ENCODE measurements around the gene MEFV.
A peak's percentile ranks its signal among the peaks of the same experiment; 100 is the strongest.

Gene MEFV

DNA sequence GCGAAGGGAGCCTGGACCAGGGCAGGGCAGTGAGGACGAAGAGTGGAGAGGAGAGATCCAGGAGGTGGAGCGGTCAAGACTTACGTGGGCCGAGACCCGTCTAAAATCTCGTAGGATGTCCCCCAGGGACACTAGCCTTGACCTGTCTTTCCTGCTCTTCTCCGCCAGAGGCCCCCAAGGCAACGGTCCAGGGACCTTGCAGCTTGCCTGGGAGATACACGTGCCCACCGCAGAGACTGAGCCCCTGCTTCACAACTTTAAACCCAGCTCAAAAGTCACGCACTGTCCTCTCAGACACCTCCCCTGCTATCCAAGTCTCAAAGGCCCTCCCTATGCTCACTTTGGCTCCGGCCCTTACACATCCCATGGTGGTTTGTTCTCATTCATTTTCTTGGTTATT, 39.4 kb upstream of the MEFV start:
- no peak for TF ChIP-seq CTCF (IDR thresholded peaks at IDR 0.05)
- Histone ChIP-seq H3K9me3 (ENCODE audit: control insufficient read depth, low read length) (no peaks in the 10 kb centered on the region), H3K4me2 (ENCODE audit: low read length) (no peak overlapping the region), H2AFZ (no peak overlapping the region), H3K27ac (no peak overlapping the region), H3K9ac (no peak overlapping the region), H3K79me2 (peaks cover 18% of the 10 kb centered on the region), H3K4me3 (ENCODE audit: low read depth, low read length) (no peak overlapping the region), H3K4me1 (peaks cover 3% of the 10 kb centered on the region), H3K27me3 (ENCODE audit: control insufficient read depth, insufficient read depth, low read length) (no peaks in the 10 kb centered on the region), H3K36me3 (ENCODE audit: control insufficient read depth, insufficient read depth, low read length) (no peaks in the 10 kb centered on the region)

- no peaks in the 10 kb centered on the region for H3K27me3 ChIP-seq (ENCODE audit: control insufficient read depth, insufficient read depth, low read length)
- H3K9me3 ChIP-seq (ENCODE audit: control insufficient read depth, low read length), result no peaks in the 10 kb centered on the region
- no peaks in the 10 kb centered on the region for H3K36me3 ChIP-seq (ENCODE audit: control insufficient read depth, insufficient read depth, low read length)
- H2AFZ ChIP-seq, result no peak overlapping the region
- peaks cover 3% of the 10 kb centered on the region for H3K4me1 ChIP-seq
- TF ChIP-seq CTCF (IDR thresholded peaks at IDR 0.05), result no peak
- H3K4me3 ChIP-seq (ENCODE audit: low read depth, low read length), result no peak overlapping the region
- H3K4me2 ChIP-seq (ENCODE audit: low read length), result no peak overlapping the region
- peaks cover 23% of the 10 kb centered on the region for H3K79me2 ChIP-seq
- H3K27ac ChIP-seq, result no peak overlapping the region
- H3K9ac ChIP-seq, result no peak overlapping the region
Measured at GRCh38 chr16:3295209-3295608, 38.8 kb upstream of the MEFV start.

DNA sequence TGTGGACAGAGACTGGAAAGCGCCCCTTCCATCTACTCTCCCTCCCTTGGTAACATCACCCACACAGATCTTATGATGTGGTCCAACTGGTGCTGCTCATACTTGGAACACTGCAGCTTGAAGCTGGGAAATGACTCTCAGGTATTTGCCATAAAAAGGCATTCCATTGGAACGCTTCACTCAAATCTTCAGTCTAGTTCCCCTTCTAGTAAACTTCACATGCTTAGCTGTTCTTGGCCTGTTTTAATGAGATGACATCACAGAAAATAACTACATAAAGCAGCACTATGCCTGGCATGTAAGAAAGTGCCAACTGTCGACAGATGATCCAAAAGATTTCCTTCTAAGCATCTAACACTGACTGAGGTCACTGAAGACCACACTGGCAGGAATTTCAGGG, 36.2 kb upstream of the MEFV start:
- Histone ChIP-seq H3K27me3 (ENCODE audit: control insufficient read depth, insufficient read depth, low read length) (no peaks in the 10 kb centered on the region), H3K9ac (no peak overlapping the region), H3K4me3 (ENCODE audit: low read depth, low read length) (no peak overlapping the region), H3K4me2 (ENCODE audit: low read length) (no peak overlapping the region), H3K79me2 (peaks cover 42% of the 10 kb centered on the region), H3K4me1 (peaks cover 3% of the 10 kb centered on the region), H2AFZ (no peak overlapping the region), H3K36me3 (ENCODE audit: control insufficient read depth, insufficient read depth, low read length) (no peaks in the 10 kb centered on the region), H3K27ac (no peak overlapping the region), H3K9me3 (ENCODE audit: control insufficient read depth, low read length) (no peaks in the 10 kb centered on the region)
- TF ChIP-seq CTCF (IDR thresholded peaks at IDR 0.05), result no peak

GRCh38 chr16:3289998-3290673, 33.7 kb upstream of the MEFV start:
- no peak overlapping the region for H3K4me3 ChIP-seq (ENCODE audit: low read depth, low read length)
- H3K9me3 ChIP-seq (ENCODE audit: control insufficient read depth, low read length), result no peaks in the 10 kb centered on the region
- no peaks in the 10 kb centered on the region for H3K27me3 ChIP-seq (ENCODE audit: control insufficient read depth, insufficient read depth, low read length)
- no peak overlapping the region for H2AFZ ChIP-seq
- H3K4me2 ChIP-seq (ENCODE audit: low read length), result no peak overlapping the region
- H3K4me1 ChIP-seq, result peaks cover 3% of the 10 kb centered on the region
- no peak for TF ChIP-seq CTCF (IDR thresholded peaks at IDR 0.05)
- no peaks in the 10 kb centered on the region for H3K36me3 ChIP-seq (ENCODE audit: control insufficient read depth, insufficient read depth, low read length)
- H3K79me2 ChIP-seq, result peaks cover 45% of the 10 kb centered on the region
- no peak overlapping the region for H3K9ac ChIP-seq
- no peak overlapping the region for H3K27ac ChIP-seq

GRCh38 chr16:3285131-3285530, 28.7 kb upstream of the MEFV start:
- H3K4me1 ChIP-seq, result peaks cover 8% of the 10 kb centered on the region
- no peak overlapping the region for H3K27ac ChIP-seq
- H3K4me2 ChIP-seq (ENCODE audit: low read length), result peak overlapping the region; percentile 98
- no peaks in the 10 kb centered on the region for H3K36me3 ChIP-seq (ENCODE audit: control insufficient read depth, insufficient read depth, low read length)
- no peak overlapping the region for H2AFZ ChIP-seq
- peak overlapping the region; percentile 92 for H3K4me3 ChIP-seq (ENCODE audit: low read depth, low read length)
- no peak overlapping the region for H3K9ac ChIP-seq
- peaks cover 45% of the 10 kb centered on the region for H3K79me2 ChIP-seq
- no peak for TF ChIP-seq CTCF (IDR thresholded peaks at IDR 0.05)
- no peaks in the 10 kb centered on the region for H3K9me3 ChIP-seq (ENCODE audit: control insufficient read depth, low read length)
- H3K27me3 ChIP-seq (ENCODE audit: control insufficient read depth, insufficient read depth, low read length), result no peaks in the 10 kb centered on the region

Measured in parathyroid adenoma (tissue), 2 donors.